Nephron (organoid): ENCODE measurements around the gene MORF4L1.
"Not testable (repeated sequence)": the region's sequence is repeated elsewhere in the genome, so short reads cannot be mapped to it uniquely, and the experiment has no call there.

Experiments used
- H3K27ac Mint-ChIP-seq, 3 experiments: 2 replicates each; pipeline ENCODE4 v1.8.0; 2020; ENCODE audit warnings: mixed read lengths in 3 of 3, mild to moderate bottlenecking in 2 of 3, moderate library complexity in 1 of 3
- H3K27me3 Mint-ChIP-seq: 2 replicates; pipeline ENCODE4 v1.8.0; 2021; ENCODE audit warnings: low read depth, mild to moderate bottlenecking, moderate library complexity, mixed read lengths
- H3K36me3 Mint-ChIP-seq: 2 replicates; pipeline ENCODE4 v1.8.0; 2020; ENCODE audit warnings: low read depth, mixed read lengths
- H3K4me1 Mint-ChIP-seq: 2 replicates; pipeline ENCODE4 v1.8.0; 2020; ENCODE audit warnings: mixed read lengths
- H3K4me3 Mint-ChIP-seq, 3 experiments: 2 replicates each; pipeline ENCODE4 v1.8.0; 2020; ENCODE audit warnings: mild to moderate bottlenecking in 3 of 3, mixed read lengths in 3 of 3, moderate library complexity in 2 of 3
- H3K9me3 Mint-ChIP-seq: 2 replicates; pipeline ENCODE4 v1.8.0; 2020; ENCODE audit warnings: mixed read lengths
- TF ChIP-seq, protein P1 (sequence below), 3 experiments: fragments of 200-600 bp; sonication (generic); IDR thresholded peaks; one replicate each; pipeline ENCODE4 v1.5.0; 2021; ENCODE audit warnings: antibody characterized with exemption in 3 of 3; ENCODE audit not compliant: unreplicated experiment in 3 of 3

MORF4L1 gene

GRCh38 chr15:78925076-78925624 lies 52.5 kb downstream of the MORF4L1 start:
- no peaks in the 10 kb centered on the region for H3K27me3 Mint-ChIP-seq
- H3K27ac Mint-ChIP-seq = no peak overlapping the region
- H3K4me1 Mint-ChIP-seq = no peaks in the 10 kb centered on the region
- TF ChIP-seq, protein P1, sequence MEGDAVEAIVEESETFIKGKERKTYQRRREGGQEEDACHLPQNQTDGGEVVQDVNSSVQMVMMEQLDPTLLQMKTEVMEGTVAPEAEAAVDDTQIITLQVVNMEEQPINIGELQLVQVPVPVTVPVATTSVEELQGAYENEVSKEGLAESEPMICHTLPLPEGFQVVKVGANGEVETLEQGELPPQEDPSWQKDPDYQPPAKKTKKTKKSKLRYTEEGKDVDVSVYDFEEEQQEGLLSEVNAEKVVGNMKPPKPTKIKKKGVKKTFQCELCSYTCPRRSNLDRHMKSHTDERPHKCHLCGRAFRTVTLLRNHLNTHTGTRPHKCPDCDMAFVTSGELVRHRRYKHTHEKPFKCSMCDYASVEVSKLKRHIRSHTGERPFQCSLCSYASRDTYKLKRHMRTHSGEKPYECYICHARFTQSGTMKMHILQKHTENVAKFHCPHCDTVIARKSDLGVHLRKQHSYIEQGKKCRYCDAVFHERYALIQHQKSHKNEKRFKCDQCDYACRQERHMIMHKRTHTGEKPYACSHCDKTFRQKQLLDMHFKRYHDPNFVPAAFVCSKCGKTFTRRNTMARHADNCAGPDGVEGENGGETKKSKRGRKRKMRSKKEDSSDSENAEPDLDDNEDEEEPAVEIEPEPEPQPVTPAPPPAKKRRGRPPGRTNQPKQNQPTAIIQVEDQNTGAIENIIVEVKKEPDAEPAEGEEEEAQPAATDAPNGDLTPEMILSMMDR (IDR thresholded peaks at IDR 0.05; ENCODE audit: unreplicated experiment in 3 of 3) = no peak
- H3K9me3 Mint-ChIP-seq = no peaks in the 10 kb centered on the region
- peaks cover 23% of the 10 kb centered on the region for H3K36me3 Mint-ChIP-seq
- H3K4me3 Mint-ChIP-seq = no peak overlapping the region

DNA sequence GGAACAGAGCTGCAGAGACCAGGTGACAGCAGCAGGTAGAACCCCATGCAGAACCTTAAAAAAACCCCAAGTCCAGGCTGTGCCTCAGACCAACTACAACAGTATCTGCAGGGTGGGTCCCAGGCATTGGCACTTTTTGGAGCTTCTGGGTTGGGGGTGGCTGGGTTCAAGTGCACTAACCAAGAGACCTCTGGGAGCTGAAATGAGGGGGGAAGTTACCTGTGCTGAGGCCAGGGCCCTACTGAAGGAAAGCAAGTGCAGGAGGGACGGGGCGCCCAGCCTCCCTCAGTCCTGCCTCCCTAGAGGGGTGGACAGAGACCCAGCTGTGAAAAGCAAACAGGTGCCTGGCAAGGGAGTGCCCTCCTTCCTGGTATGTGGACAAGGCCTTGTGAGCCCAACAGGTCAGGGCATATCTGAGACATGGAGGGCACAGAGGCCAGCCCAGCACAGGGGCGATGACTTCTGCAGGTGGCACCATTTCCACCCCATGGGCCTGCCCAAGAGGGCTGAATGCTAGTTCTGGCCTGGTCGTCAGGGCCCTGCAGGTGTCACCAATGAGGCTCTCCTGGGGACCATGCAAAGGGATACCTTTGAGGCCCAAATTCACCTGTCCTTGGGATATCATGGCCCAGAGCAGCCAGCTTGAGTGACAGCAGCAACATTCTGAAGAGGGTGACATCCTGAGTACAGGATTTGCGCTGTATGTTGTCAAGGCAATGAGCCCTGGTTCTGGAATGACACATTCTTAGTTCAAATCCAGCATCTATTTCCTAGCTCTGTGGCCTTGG lies 53.5 kb downstream of the MORF4L1 start:
- peaks cover 4% of the 10 kb centered on the region for H3K4me1 Mint-ChIP-seq
- no peak overlapping the region for H3K4me3 Mint-ChIP-seq
- H3K36me3 Mint-ChIP-seq = peaks cover 20% of the 10 kb centered on the region
- TF ChIP-seq, protein P1 (IDR thresholded peaks at IDR 0.05; ENCODE audit: unreplicated experiment in 3 of 3) = no peak
- no peaks in the 10 kb centered on the region for H3K9me3 Mint-ChIP-seq
- no peaks in the 10 kb centered on the region for H3K27me3 Mint-ChIP-seq
- H3K27ac Mint-ChIP-seq = no peak overlapping the region

DNA sequence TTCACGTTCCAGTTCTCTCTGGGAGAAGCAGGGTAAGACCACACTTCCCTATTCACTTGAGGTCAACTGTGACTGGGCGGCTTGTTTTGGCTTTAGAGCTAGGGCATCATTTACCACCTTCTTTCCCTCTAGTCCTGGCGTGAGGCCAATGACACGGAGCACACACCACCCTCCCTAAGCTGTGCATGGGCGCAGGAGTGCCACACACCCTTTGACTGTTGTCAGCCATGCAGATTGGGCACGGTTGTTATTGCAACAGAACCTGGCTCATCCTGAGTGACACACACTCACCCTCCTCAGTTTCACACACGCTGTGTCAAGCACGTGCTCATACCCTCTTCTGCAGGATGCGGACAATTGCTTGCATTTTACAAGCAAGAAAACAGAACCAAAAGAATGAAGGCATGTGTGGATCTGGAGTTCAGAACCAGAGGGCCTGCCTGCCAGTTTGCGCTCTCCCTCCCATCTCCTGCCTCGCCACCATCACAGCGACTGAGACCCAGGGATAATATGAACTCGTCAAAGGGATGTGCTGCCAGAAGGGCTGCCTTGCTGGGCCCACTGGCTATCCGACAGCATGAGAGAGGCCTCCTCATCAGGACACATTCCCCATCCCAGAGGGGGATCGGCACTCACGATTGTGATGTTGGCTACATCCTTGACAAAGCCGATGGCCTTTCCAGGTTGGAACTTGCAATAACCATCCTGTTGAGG lies 54.5 kb downstream of the MORF4L1 start:
- TF ChIP-seq, protein P1 (IDR thresholded peaks at IDR 0.05; ENCODE audit: unreplicated experiment in 3 of 3) = no peak
- Mint-ChIP-seq H3K9me3 (no peaks in the 10 kb centered on the region), H3K36me3 (peaks cover 9% of the 10 kb centered on the region)

DNA sequence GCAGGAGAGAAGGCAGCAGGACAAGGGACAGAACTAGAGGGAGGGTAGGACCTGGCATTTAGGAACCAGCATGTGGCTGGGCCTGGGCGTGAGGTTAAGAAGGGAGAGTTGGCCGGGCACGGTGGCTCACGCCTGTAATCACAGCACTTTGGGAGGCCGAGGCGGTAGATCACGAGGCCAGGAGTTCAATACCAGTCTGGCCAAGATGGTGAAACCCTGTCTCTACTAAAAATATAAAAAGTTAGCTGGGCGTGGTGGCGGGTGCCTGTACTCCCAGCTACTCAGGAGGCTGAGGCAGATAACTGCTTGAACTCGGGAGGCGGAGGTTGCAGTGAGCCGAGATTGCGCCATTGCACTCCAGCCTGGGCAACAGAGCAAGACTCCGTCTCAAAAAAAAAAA lies 55.5 kb downstream of the MORF4L1 start:
- H3K27me3 Mint-ChIP-seq, H3K4me3 Mint-ChIP-seq, H3K9me3 Mint-ChIP-seq, H3K36me3 Mint-ChIP-seq, H3K27ac Mint-ChIP-seq: not testable (repeated sequence)
- H3K4me1 Mint-ChIP-seq = peaks cover 12% of the 10 kb centered on the region

More for the DNA sequence above, 54.5 kb downstream of the MORF4L1 start:
- H3K27ac Mint-ChIP-seq = no peak overlapping the region
- H3K27me3 Mint-ChIP-seq = no peaks in the 10 kb centered on the region
- no peak overlapping the region for H3K4me3 Mint-ChIP-seq
- peaks cover 6% of the 10 kb centered on the region for H3K4me1 Mint-ChIP-seq

DNA sequence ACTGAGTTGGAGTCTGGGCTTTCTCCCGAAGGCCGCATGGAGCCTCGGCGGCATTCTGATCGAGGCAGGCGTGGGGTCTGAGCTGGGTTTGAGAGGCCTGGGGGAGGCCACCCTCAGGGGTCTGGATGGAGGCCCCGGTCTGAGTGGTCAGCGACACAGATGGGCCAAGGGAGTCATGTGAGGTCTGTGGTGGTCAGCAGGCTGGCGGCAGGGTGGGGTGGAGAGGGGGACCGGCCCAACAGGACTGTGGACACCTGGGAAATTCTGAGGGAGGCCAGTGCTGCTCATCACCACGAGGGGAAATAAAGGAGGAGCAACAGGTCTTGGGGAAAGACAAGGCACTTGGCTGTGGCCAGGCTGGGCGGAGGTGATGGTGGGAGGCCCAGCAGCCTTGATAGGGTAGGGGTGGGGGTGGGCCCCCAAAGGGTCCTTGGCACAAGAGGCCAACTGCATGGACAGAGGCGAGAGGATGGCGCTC lies 56.0 kb downstream of the MORF4L1 start:
- TF ChIP-seq, protein P1 (IDR thresholded peaks at IDR 0.05; ENCODE audit: unreplicated experiment in 3 of 3) = no peak
- H3K9me3 Mint-ChIP-seq = no peaks in the 10 kb centered on the region
- peaks cover under 1% of the 10 kb centered on the region for H3K36me3 Mint-ChIP-seq

DNA sequence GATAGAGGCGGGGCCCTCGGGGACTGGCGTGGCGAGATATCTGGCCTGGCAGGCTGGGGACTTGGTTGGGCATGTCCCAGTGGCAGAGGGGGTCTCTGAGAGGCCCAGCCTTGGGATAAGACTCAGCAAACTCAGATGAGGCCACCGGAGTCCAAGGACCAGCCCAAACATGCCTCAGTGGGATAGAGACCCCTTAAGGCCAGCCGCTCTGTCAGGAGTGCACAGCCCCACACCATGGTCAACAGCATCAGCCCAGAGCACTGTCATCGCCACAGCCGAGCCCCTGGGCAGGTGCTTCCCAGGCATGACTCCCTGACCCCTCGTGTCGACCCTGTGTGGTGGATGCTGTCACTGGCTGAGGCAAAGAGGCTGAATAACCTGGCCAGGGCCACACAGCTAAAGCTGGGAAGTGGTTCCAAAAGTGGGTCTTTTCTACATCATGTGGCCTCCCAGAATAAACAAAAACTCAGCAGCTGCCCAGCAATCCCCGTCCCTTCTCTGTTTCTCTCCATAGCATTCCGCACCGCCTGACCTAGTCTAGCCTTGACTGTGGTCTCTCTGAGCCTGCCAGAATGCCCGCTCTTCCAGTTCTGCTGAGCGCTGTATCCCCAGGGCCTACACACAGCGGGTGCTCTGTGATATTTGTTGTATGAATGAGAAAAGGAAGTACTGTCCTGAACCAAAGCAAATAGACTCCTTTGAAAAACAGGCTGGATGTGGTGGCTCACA lies 57.0 kb downstream of the MORF4L1 start:
- no peak overlapping the region for H3K27ac Mint-ChIP-seq
- no peaks in the 10 kb centered on the region for H3K9me3 Mint-ChIP-seq
- H3K27me3 Mint-ChIP-seq = peaks cover 2% of the 10 kb centered on the region
- H3K4me3 Mint-ChIP-seq = no peak overlapping the region
- peaks cover 27% of the 10 kb centered on the region for H3K4me1 Mint-ChIP-seq
- TF ChIP-seq, protein P1 (IDR thresholded peaks at IDR 0.05; ENCODE audit: unreplicated experiment in 3 of 3) = no peak
- H3K36me3 Mint-ChIP-seq = no peaks in the 10 kb centered on the region

More for the DNA sequence above, 56.0 kb downstream of the MORF4L1 start:
- H3K4me3 Mint-ChIP-seq = no peak overlapping the region
- no peaks in the 10 kb centered on the region for H3K27me3 Mint-ChIP-seq
- peaks cover 17% of the 10 kb centered on the region for H3K4me1 Mint-ChIP-seq
- H3K27ac Mint-ChIP-seq = no peak overlapping the region
